Stomach (tissue), 19 donors: ENCODE results near the gene PDXP. TPM values are rescaled to one million over a fixed set of nuclear protein-coding genes. Genes with fewer than 3 reads are reported as not detected.
A peak's percentile ranks its signal among the peaks of the same experiment; 100 is the strongest.
"Not testable (repeated sequence)": the region's sequence is repeated elsewhere in the genome, so short reads cannot be mapped to it uniquely, and the experiment has no call there.

Experiments used
- DNase-seq, 2 donors: peaks; one replicate each; pipeline versions ENCODE4 v3.0.0 to v3.0.0-alpha.2; 2013 to 2019
- H3K27ac ChIP-seq, 5 donors: fragments of 200-600 bp in 4 of 5; sonication (generic) in 4 of 5; one replicate each; pipeline ENCODE4 v1.5.1; 2013 to 2019; ENCODE audit warnings: mild to moderate bottlenecking in 1 of 5, moderate library complexity in 1 of 5
- H3K27me3 ChIP-seq, 3 donors: fragments of 200-600 bp; sonication (generic); one replicate each; pipeline ENCODE4 v1.5.1; 2017 to 2019; ENCODE audit warnings: mixed run types in 1 of 3
- H3K36me3 ChIP-seq, 4 donors: fragments of 200-600 bp; sonication (generic); 1 replicate in 3 of 4; 2 replicates in 1 of 4; pipeline ENCODE4 v1.5.1; 2016 to 2019
- H3K4me1 ChIP-seq, 4 donors: fragments of 200-600 bp; sonication (generic); one replicate each; pipeline ENCODE4 v1.5.1; 2016 to 2019
- H3K4me3 ChIP-seq, 4 donors: fragments of 200-600 bp; sonication (generic) in 3 of 4; one replicate each; pipeline ENCODE4 v1.5.1; 2016 to 2019; ENCODE audit warnings: mild to moderate bottlenecking in 1 of 4
- H3K9me3 ChIP-seq, 4 donors: fragments of 200-600 bp; sonication (generic); one replicate each; pipeline ENCODE4 v1.5.1; 2016 to 2019
- EP300 ChIP-seq: sonication (generic); formaldehyde crosslinking; IDR thresholded peaks from one replicate; pipeline ENCODE4 v1.6.1; 2017; ENCODE audit warnings: antibody characterized with exemption
- POLR2A ChIP-seq, 4 donors: fragments of 450-650 bp; IDR thresholded peaks; one replicate each; pipeline ENCODE4 v1.6.1; 2016; ENCODE audit warnings: antibody characterized with exemption in 4 of 4, control low read depth in 2 of 4, mild to moderate bottlenecking in 1 of 4, moderate library complexity in 1 of 4
- POLR2AphosphoS5 ChIP-seq, 3 donors: sonication (generic); formaldehyde crosslinking; IDR thresholded peaks; one replicate each; pipeline ENCODE4 v1.6.1; 2016; ENCODE audit warnings: antibody characterized with exemption in 3 of 3
- WGBS, 5 donors: extraction: QIAGEN DNeasy Blood & Tissue Kit in 3 of 5; methylation state at CpG; one replicate each; pipeline versions ENCODE4 v1.1.5 to v1.1.7; 2013 to 2018; 5-methylcytosine and 5-hydroxymethylcytosine counted together
- intact Hi-C: fragments of 100-400 bp; cut with DNase I; formaldehyde crosslinking; loops from one replicate; pipeline ENCODE4 v1.15.1; 2023; ENCODE audit warnings: low total_unique reads
- long read RNA-seq, 10 donors: transcript quantifications; one replicate each; lab custom pipeline, GENCODE V29; 2026
- polyA plus RNA-seq, 3 donors: library from polyadenylated mRNA; stranded (reverse); fragments of 200-250 nt; gene quantifications; one replicate each; pipeline ENCODE4 v1.2.3, GENCODE V29; 2013
- total RNA-seq, 5 donors: library from RNA; depleted of rRNA; stranded (reverse); fragments of >200 nt; gene quantifications; one replicate each; pipeline versions ENCODE4 v1.1.0 to v1.2.3, GENCODE V29; 2014 to 2016
- TF ChIP-seq, protein P1 (sequence below), 7 experiments: fragments of 450-650 bp in 4 of 7; fragments of 200-600 bp in 3 of 7; sonication (generic) in 3 of 7; IDR thresholded peaks; one replicate each; pipeline ENCODE4 v1.5.1; 2016 to 2019; ENCODE audit warnings: antibody characterized with exemption in 7 of 7, control low read depth in 2 of 7, mild to moderate bottlenecking in 1 of 7
- donor health status: healthy with polysubstance abuse.
- donor health status: Bipolar disorder and iron deficiency.
- donor health status: healthy.

PDXP gene
- total RNA-seq: 10 to 100 TPM in 1 of 5 donors, 1 to 10 TPM in 4; 2.9 to 72.1 (median 5.4) TPM
- polyA plus RNA-seq: 10 to 100 TPM in 1 of 3 donors, 1 to 10 TPM in 2; 6.4 to 11.8 (median 8.1) TPM
- long read RNA-seq, donor 1, partial matches to known transcripts: 0 of 3 reads
- long read RNA-seq, donor 1, other reads (novel, unspliced or antisense): 0 of 3 reads
- long read RNA-seq, donor 2, transcript PDXP-201 (2 exons, 2,010 nt): major isoform, 13 of 13 reads
- long read RNA-seq, donor 2, partial matches to known transcripts: 0 of 13 reads
- long read RNA-seq, donor 2, other reads (novel, unspliced or antisense): 0 of 13 reads
- long read RNA-seq, donor 3, partial matches to known transcripts: 0 of 3 reads
- long read RNA-seq, donor 3, other reads (novel, unspliced or antisense): 0 of 3 reads
- long read RNA-seq, donor 4, partial matches to known transcripts: 0 of 1 reads
- long read RNA-seq, donor 4, other reads (novel, unspliced or antisense): 0 of 1 reads
- long read RNA-seq, donor 5, transcript PDXP-201 (2 exons, 2,010 nt): major isoform, 7 of 7 reads
- long read RNA-seq, donor 5, partial matches to known transcripts: 0 of 7 reads
- long read RNA-seq, donor 5, other reads (novel, unspliced or antisense): 0 of 7 reads
- long read RNA-seq, donor 6, transcript PDXP-201 (2 exons, 2,010 nt): major isoform, 10 of 10 reads
- long read RNA-seq, donor 6, partial matches to known transcripts: 0 of 10 reads
- long read RNA-seq, donor 6, other reads (novel, unspliced or antisense): 0 of 10 reads
- long read RNA-seq, donor 7, transcript PDXP-201 (2 exons, 2,010 nt): major isoform, 12 of 12 reads
- long read RNA-seq, donor 7, partial matches to known transcripts: 0 of 12 reads
- long read RNA-seq, donor 7, other reads (novel, unspliced or antisense): 0 of 12 reads
- long read RNA-seq, donor 8, partial matches to known transcripts: 0 of 4 reads
- long read RNA-seq, donor 8, other reads (novel, unspliced or antisense): 0 of 4 reads
- long read RNA-seq, donor 9, partial matches to known transcripts: 0 of 4 reads
- long read RNA-seq, donor 9, other reads (novel, unspliced or antisense): 0 of 4 reads
- long read RNA-seq, donor 10, transcript PDXP-201 (2 exons, 2,010 nt): major isoform, 7 of 7 reads
- long read RNA-seq, donor 10, partial matches to known transcripts: 0 of 7 reads
- long read RNA-seq, donor 10, other reads (novel, unspliced or antisense): 0 of 7 reads

DNA sequence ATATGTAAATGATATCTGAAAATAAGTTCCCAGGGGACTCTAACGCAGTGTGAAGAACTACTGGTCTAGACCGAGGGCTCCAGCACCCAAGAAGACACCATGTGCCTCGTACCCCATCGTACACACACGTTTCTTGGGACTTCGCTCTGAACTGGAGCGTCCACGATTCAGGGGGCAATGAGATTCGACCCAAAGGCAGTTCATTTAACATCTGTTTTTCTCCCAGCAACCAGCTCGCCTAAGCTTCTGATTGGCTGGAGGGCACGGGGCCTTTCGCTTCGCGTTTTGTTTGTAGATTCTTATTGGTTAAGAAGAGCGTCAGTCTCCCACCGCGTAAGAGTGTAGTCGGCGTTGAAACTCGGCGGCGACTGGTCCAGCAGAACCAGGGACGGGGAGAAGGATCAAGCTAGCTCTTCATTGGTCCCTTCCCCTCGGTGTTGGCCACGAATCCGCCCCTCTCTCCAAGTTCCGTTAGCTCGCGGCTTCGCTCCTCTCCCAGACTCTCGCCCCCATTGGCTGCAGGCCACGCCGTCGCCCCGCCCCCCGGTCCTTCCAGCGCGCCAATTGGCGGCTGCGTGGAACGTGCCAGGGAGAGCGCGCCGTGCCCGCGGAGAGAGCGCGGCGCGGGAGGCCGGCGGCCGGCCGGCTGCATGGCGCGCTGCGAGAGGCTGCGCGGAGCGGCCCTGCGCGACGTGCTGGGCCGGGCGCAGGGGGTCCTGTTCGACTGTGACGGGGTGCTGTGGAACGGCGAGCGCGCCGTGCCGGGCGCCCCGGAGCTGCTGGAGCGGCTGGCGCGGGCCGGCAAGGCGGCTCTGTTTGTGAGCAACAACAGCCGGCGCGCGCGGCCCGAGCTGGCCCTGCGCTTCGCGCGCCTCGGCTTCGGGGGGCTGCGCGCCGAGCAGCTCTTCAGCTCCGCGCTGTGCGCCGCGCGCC lies at the start of gene PDXP:
Gene PDXP, plus strand, starts transcription at position 591 of the 933 bp plus-strand sequence. Its CDS starts 60 bp downstream, at position 651.
- Histone ChIP-seq H3K9me3 (no peaks in the 10 kb centered on the region), H3K36me3 (peaks cover 2 to 12% (median 8%) of the 10 kb centered on the region in 4 donors), H3K4me3 (peak within 1 kb of the TSS; percentile 65 to 94 (median 69)), H3K27ac (peak within 1 kb of the TSS; percentile 75 to 88 (median 87)), H3K27me3 (no peaks in the 10 kb centered on the region), H3K4me1 (peaks cover 32 to 48% (median 40%) of the 10 kb centered on the region in 4 donors)
- TF ChIP-seq POLR2AphosphoS5 (IDR thresholded peaks at IDR 0.05) (peak; percentile 44 to 83 (median 74)), POLR2A (IDR thresholded peaks at IDR 0.05) (no peak), EP300 (no peak)
- TF ChIP-seq, protein P1, sequence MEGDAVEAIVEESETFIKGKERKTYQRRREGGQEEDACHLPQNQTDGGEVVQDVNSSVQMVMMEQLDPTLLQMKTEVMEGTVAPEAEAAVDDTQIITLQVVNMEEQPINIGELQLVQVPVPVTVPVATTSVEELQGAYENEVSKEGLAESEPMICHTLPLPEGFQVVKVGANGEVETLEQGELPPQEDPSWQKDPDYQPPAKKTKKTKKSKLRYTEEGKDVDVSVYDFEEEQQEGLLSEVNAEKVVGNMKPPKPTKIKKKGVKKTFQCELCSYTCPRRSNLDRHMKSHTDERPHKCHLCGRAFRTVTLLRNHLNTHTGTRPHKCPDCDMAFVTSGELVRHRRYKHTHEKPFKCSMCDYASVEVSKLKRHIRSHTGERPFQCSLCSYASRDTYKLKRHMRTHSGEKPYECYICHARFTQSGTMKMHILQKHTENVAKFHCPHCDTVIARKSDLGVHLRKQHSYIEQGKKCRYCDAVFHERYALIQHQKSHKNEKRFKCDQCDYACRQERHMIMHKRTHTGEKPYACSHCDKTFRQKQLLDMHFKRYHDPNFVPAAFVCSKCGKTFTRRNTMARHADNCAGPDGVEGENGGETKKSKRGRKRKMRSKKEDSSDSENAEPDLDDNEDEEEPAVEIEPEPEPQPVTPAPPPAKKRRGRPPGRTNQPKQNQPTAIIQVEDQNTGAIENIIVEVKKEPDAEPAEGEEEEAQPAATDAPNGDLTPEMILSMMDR (IDR thresholded peaks at IDR 0.05): no peak
- DNase-seq: peak; percentile 99 to 100
- 0 to 1% (median 0%) methylated on average over 20 to 101 of the region's 101 CpGs for WGBS, 5 donors
- intact Hi-C loops: no loop called here

DNA sequence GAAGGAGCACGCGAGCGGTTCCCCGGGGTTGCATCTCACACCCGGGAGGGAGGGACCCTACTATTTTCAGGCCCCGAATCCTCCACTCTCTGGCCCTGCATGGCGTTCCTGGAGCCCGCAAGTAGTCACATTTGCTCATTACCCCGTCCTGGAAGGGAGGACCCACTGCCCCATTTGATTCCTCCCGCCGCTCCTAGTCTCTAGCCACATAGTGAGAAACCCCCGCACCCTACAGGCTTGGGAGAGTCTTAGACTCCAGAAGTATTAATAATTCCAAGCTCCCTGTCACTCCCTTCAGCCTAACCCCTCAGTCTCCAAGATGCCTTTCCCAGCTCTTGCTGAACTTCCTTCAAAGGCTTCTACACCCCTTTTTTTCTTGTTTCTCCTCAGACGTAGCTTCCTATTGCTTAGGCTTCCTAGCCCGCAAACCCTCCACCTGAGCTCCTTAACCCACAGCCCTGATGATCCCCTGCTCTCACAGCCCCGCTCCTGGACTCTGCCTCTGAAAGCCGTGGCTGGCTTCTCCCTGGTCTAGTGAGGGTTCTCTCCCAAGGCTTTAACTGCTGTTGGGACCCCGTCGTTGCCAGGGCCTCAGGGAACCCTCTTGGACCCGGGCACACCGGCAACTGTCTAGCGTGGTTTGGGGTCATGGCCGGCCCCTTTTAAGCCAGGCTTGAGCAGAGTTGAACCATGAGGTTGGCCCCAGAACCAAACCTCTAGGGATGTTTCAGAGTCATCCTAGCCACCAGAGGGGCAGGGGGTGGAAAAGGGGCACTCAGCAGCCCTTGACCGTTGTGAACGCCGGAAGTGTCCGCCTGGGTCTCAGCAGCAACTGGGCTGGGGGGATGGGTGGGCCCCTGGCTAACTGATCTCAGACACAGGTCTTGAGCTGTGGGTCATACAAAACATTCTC lies 49.0 kb upstream of the PDXP start:
- Histone ChIP-seq H3K4me1 (peaks cover 33 to 77% (median 60%) of the 10 kb centered on the region in 4 donors), H3K36me3 (peaks cover 0 to 8% (median 8%) of the 10 kb centered on the region in 4 donors), H3K27me3 (peaks cover 0 to 6% (median 0%) of the 10 kb centered on the region in 3 donors), H3K27ac (peak overlapping the region; percentile 92 to 96 (median 95)), H3K4me3 (peak overlapping the region; percentile 83 to 94 (median 92)), H3K9me3 (no peaks in the 10 kb centered on the region)
- intact Hi-C loops: no loop called here
- no peak for DNase-seq
- 5 to 10% (median 8%) methylated on average over 15 to 26 of the region's 26 CpGs for WGBS, 5 donors
- TF ChIP-seq EP300 (no peak), POLR2A (IDR thresholded peaks at IDR 0.05) (no peak), POLR2AphosphoS5 (IDR thresholded peaks at IDR 0.05) (no peak)
- TF ChIP-seq, protein P1 (IDR thresholded peaks at IDR 0.05): no peak

DNA sequence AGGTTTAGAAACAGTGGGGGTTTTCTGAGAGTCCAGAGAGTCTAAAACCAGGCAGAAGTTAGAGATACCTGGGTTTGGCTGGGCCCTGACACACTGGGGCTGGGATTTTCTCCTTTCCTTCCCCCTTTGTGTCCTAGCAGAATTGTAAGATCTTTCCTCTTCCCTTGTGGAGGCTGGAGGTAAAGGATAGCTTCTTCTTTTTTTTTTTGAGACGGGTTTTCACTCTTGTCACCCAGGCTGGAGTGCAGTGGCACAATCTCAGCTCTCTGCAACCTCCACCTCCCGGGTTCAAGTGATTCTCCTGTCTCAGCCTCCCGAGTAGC lies 48.4 kb upstream of the PDXP start:
- H3K9me3 ChIP-seq, DNase-seq, intact Hi-C loops, H3K27me3 ChIP-seq: not testable (repeated sequence)
- H3K4me3 ChIP-seq: peak overlapping the region; percentile 83 to 94 (median 92)
- H3K27ac ChIP-seq: peak overlapping the region in 4 of 5 donors; percentile 95 to 96 (median 96)
- WGBS, 5 donors: 69 to 88% (median 75%) methylated on average over 3 of the region's 3 CpGs
- H3K36me3 ChIP-seq: peaks cover 0 to 14% (median 14%) of the 10 kb centered on the region in 4 donors
- H3K4me1 ChIP-seq: peaks cover 33 to 74% (median 60%) of the 10 kb centered on the region in 4 donors
